HG03432 (cell line): ENCODE data around the gene SV2B.

Experiments used
- ATAC-seq: cut with Tn5 transposase; IDR thresholded peaks from one replicate; pipeline ENCODE4 v1.9.1; 2021; ENCODE audit warnings: mild to moderate bottlenecking, moderate library complexity; ENCODE audit not compliant: unreplicated experiment

SV2B gene

GRCh38 chr15:91101608-91101920 is 1.5 kb downstream of the SV2B start:
- ATAC-seq: no peak

GRCh38 chr15:91102546-91103330 is 2.7 kb downstream of the SV2B start:
- no peak for ATAC-seq

GRCh38 chr15:91104111-91104510 is 4.1 kb downstream of the SV2B start:
- no peak for ATAC-seq

GRCh38 chr15:91108421-91108820 is 8.4 kb downstream of the SV2B start:
- ATAC-seq: no peak

GRCh38 chr15:91109885-91110284 is 9.8 kb downstream of the SV2B start:
- no peak for ATAC-seq

- ATAC-seq: no peak
Observed at GRCh38 chr15:91110407-91110806, 10.3 kb downstream of the SV2B start.

- ATAC-seq: no peak
Observed at GRCh38 chr15:91113030-91113429, 13.0 kb downstream of the SV2B start.

- ATAC-seq: no peak
Observed at GRCh38 chr15:91114301-91114700, 14.2 kb downstream of the SV2B start.

- peak; percentile 95 for ATAC-seq
Observed at GRCh38 chr15:91116113-91117067, 16.3 kb downstream of the SV2B start.

GRCh38 chr15:91117375-91117774 is 17.3 kb downstream of the SV2B start:
- ATAC-seq: no peak

GRCh38 chr15:91118817-91119590 is 18.9 kb downstream of the SV2B start:
- no peak for ATAC-seq

GRCh38 chr15:91122296-91122695 is 22.2 kb downstream of the SV2B start:
- ATAC-seq: no peak

- ATAC-seq: no peak
Observed at GRCh38 chr15:91124132-91124531, 24.1 kb downstream of the SV2B start.

GRCh38 chr15:91125162-91125561 is 25.1 kb downstream of the SV2B start:
- ATAC-seq: no peak

- ATAC-seq: no peak
Observed at GRCh38 chr15:91126080-91126479, 26.0 kb downstream of the SV2B start.

- no peak for ATAC-seq
Observed at GRCh38 chr15:91127236-91127955, 27.3 kb downstream of the SV2B start.

GRCh38 chr15:91128016-91128415 is 28.0 kb downstream of the SV2B start:
- no peak for ATAC-seq

- no peak for ATAC-seq
Observed at GRCh38 chr15:91129436-91129835, 29.4 kb downstream of the SV2B start.

- no peak for ATAC-seq
Observed at GRCh38 chr15:91132079-91132478, 32.0 kb downstream of the SV2B start.

GRCh38 chr15:91133511-91133910 is 33.5 kb downstream of the SV2B start:
- no peak for ATAC-seq
